SHP77 treated with DMSO at 0.1 percent for 48 hours (cell line): ENCODE results near the gene SLC24A3.

Source experiments
- DNase-seq: peaks from one replicate; lab custom pipeline; 2025; lab: John Stamatoyannopoulos, UW

The SLC24A3 gene

DNA sequence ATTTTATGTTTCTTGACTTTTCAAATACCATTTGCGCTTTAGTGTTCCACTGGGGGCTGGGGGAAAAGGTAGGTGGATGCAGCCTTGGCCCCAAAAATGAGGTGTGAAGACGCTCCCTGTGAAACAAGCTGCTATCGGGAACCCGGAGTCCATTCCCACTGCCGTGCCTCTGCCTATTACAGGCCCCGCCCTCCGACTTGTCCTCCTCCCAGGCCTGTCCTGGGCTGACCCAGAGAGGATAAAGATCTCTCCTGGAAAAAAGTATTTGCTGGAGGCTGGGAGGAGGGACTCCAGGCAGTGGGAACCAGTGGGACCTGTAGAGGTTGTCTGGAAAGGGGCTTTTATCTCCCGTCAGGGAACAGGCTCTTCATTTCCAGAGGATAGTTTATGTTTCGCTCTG, 215.0 kb downstream of the SLC24A3 start:
- DNase-seq: no peak

DNA sequence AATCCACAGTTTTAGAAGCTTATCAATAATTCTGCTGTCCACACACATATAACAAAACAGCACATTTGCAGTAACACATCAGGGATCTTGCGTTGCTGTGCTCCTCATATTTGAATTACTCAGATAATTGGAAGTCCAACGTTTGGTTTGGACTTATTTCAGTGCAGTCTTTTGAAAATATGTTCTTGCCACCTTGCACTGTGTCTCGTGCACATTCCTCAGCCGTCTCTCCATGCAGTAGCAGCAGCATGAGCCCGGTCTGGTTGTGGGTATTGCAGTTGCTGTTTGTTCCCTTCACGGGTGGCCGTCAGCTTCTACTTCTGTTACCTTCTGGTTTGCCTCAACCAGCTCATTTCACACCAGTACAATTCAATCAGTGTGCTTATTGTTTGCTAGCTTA, 215.5 kb downstream of the SLC24A3 start:
- DNase-seq: no peak

DNA sequence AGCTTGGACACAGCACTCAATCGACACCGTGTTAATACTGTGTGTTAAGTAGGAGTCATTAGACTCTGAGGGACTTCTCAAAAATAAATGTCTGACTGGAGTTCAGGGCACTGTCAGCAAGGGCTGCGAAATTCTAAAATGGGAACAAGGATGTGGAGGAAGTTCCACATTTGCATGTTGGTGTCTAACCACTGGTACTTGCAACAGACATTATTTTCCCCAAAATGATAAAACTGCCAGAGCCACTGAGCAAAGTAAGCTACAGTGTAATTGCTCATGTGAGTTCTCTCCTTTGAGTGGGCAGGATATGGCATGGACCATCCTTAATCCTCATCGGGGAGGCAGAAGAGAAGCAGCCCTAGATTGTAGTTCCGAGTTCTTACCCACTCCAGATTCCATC, 215.9 kb downstream of the SLC24A3 start:
- no peak for DNase-seq

DNA sequence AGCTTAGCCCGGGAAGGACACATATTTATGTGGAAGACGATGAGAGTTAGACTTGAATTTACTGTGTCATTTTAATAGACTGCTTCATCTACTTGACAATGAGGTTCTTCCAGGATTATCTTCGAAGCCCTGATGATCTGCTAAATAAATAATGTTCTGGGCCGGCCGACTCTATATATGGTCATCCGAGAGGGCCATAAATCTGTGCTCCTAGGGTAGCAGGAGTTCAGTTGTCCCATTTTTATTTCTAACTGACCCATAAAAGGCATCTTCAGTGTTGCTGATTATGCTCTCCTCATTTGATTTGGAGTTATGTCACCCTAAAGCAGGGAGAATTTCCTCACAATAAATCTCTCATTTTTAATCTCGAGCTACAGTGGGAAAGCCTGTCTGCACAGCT, 217.1 kb downstream of the SLC24A3 start:
- DNase-seq: no peak

DNA sequence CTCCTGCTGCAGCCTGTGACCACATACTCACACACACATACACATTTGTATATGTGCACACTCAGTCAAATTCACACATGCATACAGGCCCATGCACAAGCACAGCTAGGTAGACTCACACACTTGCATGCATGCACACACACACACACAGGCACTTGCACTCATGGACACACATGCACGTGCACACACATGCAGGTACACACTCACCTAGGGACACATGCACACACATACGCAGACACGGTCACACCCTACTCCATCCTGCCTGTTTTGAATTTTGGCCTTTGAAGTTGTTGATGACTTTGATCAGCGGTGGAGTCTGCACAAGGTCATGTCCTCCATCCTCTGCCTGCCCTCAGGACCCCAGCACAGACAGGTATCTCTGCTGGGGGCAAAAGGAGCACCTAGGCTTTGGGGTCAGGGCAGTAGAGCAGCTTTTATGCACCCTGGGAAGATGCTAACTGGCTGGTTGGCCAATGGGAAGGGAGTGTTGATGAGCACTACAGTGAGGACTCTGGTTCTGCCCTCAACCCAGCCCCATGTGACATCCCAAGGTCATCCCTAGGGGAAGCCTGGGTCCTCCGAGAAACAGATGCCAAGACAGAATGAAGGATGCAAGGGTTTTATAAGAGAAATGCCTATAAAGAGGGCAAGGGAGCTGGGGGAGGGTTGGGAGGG, 218.3 kb downstream of the SLC24A3 start:
- no peak for DNase-seq

DNA sequence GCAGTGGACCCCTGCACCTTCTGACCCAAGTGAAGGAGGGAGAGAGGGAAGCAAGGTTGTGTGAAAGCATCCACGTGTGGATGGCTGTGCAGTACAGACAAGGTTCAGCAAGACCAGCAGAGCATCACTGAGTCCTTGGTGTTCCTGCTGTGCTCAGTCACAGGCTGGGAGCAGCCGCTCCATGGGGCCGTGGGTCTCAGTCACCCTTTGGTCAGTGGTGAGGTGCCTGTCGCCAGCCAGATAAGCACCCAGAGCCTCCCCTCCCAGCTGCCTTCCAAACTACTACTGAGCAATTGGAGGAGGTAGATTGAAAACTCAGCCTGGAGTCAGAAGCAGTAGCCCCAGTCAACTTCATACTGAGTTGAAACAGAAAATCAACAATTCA, 218.9 kb downstream of the SLC24A3 start:
- no peak for DNase-seq

DNA sequence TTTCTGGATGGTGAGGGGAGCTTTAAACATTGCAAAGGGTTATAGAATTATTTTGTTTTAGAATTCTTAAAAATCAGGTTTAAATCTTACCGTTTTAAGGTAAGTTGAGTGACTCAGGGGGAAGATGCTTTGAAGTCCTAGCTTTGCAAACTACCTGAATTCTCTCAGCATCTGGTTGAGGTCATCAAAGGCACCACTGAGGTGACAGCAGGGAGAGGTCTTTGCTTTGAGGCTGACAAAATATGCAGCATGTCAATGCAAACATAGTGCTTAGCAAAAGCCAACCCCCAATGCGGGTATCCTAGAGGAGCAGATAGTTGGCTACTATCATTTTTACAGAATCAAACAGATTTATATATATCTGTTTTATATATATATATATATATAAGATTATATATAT, 219.5 kb downstream of the SLC24A3 start:
- DNase-seq: no peak

DNA sequence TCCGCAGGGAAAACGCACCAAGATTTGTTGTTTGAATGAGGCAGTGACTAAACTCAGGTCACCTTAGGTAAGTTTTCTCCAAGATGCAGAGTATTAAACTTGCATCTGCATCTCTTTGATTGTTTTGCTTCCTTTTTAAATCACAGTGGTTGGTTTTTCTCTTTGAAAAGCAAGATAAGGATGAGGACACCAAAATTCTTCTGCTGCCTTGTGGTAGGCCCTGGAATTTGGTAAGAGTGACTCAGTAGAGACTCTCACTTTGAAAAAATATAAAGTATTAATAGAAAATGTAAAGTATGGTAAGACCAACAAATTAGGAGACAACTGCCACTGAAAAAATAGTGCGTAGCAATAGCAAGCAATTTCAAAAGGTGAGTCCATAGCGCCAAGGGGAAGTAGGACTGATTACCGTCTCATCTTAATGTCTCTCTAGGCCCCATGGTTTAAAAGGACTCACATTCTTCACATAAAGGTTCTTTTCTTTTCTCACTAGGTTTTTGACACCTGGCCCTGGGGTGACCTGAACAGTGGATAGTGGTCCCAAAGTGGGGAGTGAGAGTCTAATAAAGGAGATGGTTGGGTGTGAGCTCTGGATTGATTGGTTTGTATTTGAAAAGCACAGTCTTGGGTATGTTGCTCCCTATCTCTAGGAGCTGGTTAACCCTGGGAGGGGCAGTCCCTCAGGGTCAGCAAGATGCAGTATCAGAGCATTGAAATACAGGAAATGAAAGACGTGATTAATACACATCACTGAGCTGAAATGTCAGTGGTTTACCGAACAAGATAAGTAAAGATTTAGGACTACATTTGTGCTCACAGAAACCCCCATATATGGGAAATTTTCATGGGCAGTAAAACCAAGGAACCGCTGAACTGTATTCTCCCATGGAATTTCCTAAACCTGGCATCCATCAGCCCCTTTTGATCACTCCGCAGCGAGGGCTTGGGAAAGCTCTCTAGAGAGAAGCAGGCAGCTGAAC, 221.2 kb downstream of the SLC24A3 start:
- DNase-seq: no peak

DNA sequence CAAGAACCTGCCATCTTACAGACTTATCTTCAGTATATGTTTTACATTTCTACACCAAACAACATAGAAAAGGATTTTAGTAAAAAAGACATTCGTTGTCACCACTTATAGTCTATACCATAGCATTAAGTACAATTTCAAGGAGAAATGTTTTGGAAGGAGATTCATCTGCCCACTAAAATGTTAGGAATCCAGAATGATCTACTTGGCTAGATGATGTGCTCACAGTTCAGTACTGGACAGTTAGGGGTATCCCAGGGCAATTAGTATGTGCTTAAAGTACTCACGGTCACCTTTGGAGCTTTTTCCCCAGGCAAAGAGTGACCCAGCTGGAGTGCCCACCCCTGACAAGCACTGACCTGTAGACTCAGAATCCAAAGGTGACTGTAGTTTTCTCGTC, 222.9 kb downstream of the SLC24A3 start:
- DNase-seq: no peak

DNA sequence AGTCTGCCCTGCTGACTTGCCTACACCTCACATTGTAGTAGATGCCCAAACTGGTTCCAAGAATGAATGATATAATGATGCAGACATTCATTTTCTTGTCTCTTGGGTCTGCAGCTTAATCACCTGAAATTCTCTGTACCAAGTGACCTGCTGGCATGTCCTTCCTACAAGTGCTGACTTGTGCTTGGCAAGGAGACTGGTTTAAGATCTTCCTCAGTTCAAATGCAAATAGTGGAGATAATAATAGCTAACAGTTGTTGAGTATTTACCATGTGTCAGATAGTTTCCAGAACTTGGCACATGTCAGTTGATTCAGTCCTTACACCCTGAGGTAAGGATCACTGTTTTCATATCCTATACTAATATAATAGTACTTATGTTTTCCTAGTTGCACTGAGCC, 223.4 kb downstream of the SLC24A3 start:
- DNase-seq: no peak

DNA sequence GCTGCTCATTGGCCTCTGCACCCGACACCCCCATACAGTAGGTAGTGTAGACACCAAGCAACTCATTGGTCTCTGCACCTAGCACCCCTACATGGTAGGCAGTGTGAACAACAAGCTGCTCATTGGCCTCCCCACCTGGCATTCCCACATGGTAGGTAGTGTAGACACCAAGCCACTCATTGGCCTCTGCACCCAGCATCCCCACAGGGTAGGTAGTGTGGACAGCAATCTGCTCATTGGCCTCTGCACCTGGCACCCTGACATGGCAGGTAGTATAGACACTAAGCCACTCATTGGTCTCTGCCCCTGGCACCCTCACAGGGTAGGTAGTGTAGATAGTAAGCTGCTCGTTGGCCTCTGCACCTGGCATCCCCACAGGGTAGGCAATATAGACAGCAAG, 226.0 kb downstream of the SLC24A3 start:
- no peak for DNase-seq

DNA sequence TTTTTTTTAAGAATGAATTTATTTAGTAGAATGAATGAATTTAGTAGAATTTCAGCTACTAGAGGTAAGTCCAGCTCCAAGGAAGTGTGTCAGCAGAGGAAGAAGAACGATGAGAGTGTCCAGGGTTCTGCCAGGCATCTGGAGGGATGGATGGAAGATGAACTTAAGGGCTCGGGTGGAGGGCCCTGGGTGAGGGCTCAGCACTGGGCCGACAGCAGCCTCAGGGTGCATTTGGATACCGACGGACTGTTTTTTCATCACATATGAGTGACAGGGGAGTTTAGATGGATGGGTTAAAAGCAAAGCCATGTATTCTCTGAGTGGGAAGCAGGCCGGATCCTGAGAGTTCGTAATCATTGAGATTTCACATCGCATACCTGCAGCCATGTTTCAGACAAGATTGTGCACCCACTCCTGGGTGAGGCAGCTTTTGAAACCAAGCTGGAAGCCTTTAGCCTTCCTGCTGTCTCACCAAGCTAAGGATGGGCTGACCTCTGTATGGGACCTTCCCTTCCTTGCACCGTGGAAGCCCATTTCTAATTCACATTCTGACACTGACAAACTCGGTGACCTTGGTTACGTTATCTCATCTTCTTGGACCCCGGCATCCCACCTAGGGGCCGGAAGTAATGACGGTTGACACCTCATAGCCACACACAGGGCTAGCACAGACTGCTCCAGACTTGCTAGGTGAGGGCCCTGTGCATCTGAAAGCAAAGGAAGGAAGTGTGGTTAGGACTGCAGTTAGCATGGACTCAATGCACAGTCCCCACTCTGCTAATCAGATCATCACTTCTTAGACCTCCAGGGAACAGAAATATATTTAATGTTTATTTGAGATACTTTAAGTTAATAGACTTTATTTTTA, 228.5 kb downstream of the SLC24A3 start:
- DNase-seq: no peak

DNA sequence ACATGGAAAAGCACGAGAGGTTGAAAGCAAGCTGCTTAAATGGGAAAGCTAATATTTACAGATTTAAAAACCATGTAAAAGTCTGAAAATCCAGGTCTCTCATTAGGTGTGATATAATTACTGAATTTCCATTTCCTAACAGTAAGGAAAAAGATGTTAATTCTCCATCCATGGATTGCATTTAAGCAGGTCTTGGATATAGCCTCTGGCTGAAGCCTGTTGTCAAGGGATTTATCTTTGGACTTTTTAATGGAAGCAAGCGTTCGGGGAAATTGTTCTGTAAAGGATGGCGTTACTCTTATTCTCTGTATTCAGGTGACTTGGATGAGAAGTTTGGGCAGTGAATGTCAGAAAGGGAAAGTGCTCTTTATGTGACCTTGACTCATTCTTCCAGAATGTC, 233.8 kb downstream of the SLC24A3 start:
- DNase-seq: no peak

DNA sequence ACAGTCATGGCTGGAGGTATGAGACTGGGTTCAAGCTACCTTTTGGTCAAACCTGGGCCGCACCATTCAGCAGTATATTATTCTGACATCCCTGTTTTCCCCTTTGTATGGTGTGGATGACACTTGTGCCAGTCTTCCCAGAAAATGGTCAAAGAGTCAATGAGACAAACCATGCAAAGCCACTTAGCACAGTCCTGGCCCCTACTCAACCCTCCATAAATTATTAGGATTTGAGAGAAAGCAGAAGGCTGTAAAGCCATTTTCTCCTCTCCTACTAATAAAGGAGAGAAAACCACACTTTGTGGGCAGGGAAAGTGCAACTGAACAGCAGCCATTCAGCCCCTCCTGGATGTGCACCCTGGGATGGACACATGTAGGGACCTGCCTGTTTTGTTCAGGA, 236.2 kb downstream of the SLC24A3 start:
- DNase-seq: no peak

DNA sequence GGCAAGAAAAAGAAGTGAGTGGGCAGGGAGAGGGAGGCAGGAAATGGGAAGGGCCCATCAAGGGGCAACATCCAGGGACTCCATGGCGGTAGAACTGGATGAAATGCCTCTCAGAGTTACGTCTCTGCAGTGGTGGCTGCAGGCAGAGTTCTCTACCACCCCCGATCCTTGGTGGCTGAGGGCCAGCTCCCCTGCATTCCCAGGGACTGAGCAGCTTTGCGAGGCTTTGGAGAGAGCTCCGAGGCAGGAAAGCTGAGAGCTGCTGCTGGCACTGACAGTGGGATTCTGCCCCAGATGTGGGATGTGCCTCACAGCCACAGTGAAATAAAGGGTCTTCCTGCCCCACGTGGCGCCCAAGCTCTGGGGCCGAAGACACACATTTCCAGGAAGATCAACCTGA, 236.6 kb downstream of the SLC24A3 start:
- DNase-seq: no peak

DNA sequence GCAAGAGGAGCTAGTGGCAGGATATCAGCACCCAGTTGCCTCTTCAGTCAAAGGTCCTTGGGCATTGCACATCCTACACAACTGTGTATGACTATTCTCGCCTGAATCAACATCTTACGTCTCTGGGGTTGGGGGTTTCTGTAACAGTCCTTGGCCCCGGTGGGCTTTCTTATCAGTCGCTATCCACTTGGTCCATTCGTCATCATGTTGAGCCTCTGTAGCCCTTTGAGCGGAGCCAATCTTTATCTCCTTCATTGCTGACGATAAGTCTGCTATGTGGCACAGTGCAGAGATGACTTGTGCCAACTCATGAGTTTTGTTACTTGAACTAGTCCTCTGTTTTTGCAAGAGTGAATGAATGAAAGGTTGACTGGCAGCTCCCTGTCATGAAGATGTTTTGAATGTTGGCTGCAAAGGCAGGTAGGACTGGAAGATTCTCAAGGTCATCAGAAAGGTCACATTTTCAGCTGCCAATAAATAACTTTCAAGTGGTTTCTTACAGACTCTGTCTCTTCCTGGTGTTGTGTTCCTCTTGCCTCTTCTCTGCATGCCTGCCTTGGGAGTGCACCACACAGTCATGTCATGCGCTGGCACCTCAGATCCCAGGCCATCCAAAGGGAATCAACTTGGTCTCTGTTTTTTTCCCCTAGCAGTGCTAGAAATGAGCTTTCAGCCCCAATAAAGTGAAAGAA, 238.9 kb downstream of the SLC24A3 start:
- no peak for DNase-seq

DNA sequence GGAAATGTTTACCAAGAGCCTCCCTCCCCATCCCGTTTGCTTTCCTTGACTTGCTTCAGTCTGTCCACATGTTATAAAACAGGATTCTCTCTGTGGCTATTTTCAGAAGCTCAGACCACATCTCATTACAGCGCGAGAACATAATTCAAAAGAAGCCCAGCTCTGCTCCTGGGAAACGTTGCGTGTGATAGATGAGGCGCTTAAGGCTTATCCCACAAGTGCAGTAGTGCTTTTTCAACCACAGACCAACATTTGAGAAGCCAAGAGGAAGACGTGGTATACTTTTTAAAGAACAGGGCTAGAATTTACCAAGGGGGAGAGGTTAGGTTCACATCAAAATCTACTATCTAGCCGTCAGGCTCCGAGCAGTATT, 239.5 kb downstream of the SLC24A3 start:
- DNase-seq: no peak

DNA sequence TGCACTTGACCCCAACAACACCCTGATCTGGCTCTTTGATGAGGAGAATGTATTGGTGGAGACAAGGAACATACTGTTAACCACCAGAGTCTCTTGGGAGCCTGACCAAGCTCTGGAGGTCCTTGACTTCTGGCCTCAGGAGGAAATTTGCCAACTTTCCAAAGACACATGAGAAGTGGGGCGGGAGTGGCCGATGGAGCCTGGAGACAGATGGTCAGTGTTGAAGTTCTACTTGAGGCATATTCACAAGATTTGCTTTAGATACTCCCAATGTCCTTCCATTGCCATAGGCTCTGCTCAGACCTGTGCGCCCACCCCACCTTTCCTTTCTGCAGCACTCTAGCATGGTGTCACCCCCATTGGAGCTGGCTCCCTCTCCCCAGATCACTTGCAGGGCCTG, 241.0 kb downstream of the SLC24A3 start:
- DNase-seq: no peak

DNA sequence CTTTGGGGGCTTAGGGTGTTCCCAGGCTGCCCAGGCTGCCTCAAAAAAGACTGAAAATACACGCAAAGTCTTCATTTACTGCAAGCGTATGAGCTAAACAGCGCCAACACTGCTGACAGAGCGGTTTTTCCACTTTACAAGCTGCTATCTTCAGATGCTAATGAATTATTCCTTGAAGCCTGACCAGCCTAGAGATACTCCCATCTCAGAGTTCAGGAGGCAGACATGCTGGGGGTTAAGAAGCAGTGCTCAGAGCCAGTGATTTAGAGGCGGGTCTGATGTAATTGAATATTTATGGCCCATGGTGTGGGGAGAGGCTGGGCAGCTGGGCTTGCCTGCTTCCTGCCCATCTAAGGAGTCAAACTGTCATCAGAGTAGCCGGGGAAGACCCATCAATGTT, 241.4 kb downstream of the SLC24A3 start:
- no peak for DNase-seq

DNA sequence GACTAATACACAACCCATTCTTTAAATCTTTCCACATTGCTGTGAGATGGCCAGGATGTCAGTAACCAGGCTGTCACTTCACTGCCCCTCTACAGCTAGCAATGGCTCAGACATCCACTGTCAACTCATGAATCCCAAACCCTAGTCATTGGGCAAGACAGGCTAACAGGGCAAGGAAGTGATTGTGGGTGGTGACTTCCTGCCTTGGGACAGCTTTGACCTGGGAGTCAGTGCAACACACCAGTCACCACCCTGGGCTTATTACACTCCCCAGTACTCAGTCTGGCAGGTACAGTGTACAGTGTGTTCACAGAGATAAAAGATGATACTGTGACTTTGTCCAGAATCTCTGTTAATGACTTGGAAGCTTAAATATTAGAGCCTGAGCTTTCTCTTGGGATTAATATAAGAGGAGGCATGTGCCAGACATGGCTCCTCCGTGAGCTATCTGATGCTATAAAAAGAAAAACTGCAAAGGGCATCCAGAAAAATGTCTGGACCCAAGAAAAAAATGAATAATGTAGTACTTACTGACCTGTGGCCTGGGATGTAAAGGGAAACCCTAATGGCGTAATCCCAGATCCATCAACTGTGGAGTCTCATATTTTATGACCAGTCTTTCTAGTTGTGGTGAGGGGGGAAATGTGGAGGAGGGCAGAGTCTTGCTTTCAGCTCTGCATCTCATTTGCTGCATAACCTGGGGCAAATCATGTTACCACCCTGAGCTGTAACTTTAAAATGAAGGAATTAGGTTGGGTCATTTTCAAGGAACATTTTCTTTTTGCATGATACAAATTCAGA, 244.4 kb downstream of the SLC24A3 start:
- DNase-seq: no peak

DNA sequence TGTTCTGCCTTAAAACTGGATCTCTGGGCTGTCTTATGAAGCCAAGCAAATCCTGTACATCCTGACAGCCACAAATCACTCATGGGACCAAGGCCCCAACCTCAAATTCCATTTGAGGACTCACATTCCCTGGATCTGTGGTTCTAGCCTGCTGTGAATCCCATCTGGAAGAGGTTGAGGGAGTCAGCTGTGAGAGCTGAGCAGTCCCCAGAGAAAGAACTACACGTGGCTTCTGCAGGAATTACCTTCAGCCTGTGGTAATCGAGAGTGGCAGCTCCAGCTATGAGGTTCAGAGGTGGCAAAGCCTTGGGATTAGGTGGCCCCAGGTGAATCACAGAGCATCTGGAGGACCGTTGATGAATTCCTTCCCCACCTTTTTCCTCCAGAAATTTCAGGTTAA, 245.2 kb downstream of the SLC24A3 start:
- DNase-seq: no peak
